Pulmonary artery endothelial cell (primary cell): ENCODE results near the gene AHCY. TPM values are rescaled to one million over a fixed set of nuclear protein-coding genes. Genes with fewer than 3 reads are reported as not detected.
"Not testable (repeated sequence)": the region's sequence is repeated elsewhere in the genome, so short reads cannot be mapped to it uniquely, and the experiment has no call there.

Experiments
- DNase-seq: peaks from one replicate; pipeline ENCODE4 v3.0.0-alpha.2; 2011; ENCODE audit warnings: low read depth, low spot score
- total RNA-seq: library from RNA; depleted of rRNA; stranded (reverse); fragments of >200 nt; gene quantifications from 2 replicates; pipeline ENCODE4 v1.2.3, GENCODE V29; 2014

The AHCY gene
- total RNA-seq, 1 donor from 2014 or later = 161 TPM

DNA sequence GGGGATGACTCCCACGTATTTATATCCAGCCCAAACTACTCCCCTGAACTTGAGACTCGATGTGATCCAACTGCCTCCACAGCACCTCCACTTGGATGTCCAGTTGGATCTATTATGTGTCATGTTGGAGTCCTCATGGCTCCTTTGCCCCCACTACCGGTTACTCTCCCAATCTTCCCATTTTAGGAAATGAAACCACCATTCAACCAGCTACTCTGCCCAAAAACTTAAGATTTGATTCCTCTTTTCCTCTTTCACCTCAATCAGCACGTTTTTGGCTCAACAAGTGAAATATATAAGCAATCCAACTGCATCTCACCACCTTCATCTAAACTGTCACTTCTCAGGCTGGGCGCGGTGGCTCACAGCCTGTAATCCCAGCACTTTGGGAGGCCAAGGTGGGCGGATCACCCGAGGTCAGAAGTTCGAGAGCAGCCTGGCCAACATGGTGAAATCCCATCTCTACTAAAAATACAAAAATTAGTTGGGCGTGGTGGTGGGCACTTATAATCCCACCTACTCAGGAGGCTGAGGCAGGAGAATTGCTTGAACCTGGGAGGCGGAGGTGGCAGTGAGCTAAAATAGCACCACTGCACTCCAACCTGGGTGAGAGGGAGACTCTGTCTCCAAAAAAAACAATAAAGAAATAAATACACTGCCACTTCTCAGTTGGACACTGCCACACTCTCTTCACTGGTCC is 3.4 kb downstream of the AHCY start:
- no peak for DNase-seq

DNA sequence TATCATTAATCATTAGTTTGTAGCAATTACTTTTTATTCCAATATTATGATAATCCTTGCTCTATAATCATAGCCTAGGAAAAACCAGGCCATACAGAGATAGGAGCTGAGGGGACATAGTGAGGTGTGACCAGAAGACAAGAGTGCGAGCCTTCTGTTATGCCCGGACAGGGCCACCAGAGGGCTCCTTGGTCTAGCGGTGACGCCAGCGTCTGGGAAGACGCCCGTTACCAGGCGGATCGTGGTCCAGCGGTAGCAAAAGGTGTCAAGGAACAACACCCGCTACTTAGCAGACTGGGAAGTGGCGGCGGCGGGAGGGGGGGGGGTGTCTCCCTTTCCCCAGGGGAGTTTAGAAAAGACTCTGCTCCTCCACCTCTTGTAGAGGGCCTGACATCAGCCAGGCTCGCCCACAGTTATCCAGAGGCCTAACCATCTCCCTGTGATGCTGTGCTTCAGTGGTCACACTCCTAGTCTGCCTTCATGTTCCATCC is 4.8 kb downstream of the AHCY start:
- DNase-seq = not testable (repeated sequence)

DNA sequence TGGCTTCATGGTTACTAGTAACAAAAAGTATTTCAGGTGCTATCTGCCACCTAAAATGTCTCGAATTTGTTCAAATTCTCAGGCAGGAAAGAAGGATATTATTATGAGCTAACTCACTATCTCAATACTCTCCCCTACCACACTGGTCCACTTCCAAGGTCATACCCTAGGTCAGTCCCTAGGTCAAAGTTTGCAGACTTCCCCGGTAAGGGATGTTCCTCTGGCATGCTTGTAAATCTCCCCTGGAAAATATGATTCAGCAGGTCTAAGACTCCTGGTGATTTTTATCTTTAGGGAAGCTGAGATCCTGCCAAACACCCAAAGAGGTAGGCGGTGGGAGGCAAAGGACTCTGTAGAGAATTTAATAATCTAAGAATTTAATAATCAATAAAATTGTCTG is 6.7 kb downstream of the AHCY start:
- no peak for DNase-seq

DNA sequence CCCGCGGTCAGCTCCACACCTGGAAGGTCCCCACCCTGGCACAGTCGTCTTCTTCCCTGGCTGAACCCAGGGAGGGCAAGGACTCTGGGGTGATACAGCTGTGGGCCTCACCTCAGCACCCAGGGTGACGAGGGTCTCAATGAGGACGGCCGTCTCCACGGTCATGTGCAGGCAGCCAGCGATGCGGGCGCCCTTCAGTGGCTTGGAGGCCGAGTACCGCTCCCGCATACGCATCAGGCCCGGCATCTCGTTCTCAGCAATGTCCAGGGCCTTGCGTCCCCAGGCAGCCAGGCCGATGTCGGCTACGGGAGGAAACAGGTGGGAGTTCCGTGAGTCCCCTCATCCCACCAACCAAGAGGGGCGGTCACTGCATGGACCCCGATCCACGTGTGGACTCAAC is 7.9 kb downstream of the AHCY start:
- no peak for DNase-seq

DNA sequence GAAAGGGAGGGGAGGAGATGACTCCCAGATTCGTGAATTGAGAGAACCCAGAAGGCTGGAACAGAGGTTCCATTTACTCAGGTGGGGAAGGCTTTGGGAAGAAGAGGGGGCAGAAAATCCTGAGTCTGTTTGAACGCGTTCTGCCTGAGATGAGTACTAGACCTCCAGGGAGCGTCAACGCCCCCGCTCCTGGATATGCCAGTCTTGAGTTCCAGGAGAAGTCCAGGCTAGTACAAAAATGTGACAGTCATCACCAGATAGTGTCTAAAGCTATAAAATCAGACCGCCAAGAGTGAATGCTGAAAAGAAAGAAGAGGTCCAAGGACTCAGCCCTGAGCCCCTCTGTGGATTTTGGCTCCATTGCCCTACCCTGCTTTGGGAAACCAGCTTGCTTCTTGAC is 8.6 kb downstream of the AHCY start:
- no peak for DNase-seq

DNA sequence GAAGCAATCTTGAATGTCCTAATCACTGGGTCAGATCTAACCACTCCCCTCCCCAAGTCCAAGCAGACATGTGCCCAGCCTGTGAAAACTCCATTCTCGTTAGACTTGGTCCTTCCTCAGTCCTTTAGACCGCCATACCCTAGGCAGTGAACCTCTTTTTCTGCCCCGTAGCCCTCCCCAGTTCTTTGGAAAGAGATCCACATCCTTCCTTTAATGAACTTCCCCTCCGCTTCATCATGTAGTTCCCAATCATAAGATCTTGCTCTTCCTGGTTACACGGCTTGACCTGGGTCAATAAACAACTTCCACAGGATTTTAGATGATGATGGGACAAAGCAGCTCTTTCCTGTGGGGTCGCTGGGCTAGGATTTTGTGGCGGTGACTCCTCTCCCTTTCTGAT is 9.6 kb downstream of the AHCY start:
- no peak for DNase-seq

DNA sequence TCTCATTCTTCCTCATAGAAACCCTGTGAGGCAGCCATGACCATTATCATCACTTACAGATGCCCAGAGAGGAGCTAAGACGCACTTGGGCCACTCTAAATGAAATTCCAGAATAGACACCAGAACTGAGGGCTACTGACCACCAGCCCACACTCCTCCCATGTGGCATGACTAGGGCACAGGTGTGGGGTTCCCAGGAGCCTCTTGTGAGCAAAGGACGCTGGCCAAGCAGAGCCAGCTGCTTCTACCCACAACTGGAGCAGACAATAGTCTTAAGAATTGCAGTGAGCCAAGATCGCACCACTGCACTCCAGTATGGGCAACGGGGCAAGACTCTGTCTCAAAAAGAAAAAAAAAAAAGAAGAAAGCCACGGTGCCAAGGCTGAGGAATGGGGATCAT is 10.0 kb downstream of the AHCY start:
- no peak for DNase-seq

DNA sequence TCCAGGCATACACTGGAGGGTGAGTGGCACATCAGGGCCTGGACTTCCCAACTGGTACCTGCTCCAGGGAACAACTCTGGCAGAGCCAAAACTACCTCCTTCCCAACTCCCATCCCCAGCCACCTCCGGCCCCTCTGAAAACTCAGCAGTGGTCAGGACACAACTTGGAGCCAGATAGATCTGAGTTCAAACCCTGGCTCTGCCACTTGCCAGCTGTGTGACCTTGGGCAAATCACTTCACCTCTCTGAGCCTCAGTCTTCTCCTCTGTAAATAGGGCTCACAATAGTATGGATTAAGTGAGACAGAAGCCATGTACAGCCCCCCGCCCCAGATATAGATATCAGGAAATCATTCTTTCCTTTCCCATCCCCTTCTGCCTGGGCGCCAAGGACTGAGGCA is 10.7 kb downstream of the AHCY start:
- DNase-seq = no peak

DNA sequence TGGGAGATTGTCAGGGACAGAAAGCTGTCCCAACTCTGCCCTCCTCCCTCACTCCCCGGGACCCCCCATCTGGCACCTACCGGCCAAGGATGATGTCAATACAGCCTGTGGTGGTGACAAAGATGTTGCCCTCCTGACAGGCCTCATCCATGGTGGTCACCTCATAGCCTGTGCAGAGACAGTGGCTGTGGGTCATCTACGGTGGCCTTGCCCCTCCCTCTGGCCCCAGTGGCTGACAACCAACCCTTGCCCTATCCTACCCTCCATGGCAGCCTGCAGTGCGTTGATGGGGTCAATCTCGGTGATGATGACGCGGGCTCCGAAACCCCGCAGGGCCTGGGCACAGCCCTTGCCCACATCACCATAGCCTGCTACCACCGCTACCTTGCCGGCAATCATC is 12.7 kb downstream of the AHCY start:
- DNase-seq = no peak

DNA sequence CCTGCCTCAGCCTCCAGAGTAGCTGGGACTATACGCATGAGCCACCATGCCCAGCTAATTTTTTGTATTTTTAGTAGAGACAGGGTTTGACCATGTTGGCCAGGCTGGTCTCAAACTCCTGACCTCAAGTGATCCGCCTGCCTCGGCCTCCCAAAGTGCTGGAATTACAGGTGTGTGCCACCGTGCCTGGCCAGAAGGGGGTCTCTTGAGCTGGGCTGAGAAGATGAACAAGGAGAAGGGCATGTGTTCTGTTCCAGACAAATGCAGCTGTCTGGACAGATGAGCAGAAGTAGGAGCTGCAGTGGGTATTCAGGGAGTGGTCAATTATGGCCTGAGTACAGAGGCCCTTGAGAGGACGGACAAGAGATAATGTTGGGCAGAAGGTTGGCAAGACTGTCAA is 15.7 kb downstream of the AHCY start:
- DNase-seq = not testable (repeated sequence)

DNA sequence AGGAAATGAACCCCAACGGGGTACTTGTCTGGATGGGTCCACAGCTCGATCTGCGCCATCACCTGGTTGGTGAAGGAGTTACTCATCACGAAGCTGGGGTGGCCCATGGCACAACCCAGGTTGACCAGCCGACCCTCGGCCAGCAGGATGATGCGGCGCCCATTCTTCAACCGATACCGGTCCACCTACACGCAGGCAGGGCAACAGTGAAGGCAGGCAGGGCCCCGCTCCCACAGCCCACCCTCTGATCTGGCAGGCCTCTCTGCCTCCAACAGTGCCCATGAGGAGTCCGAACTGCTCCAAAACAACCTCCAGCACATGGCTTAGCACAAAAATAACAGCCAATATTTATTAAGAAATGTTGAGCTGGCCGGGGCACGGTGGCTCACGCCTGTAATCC is 17.7 kb downstream of the AHCY start:
- no peak for DNase-seq

DNA sequence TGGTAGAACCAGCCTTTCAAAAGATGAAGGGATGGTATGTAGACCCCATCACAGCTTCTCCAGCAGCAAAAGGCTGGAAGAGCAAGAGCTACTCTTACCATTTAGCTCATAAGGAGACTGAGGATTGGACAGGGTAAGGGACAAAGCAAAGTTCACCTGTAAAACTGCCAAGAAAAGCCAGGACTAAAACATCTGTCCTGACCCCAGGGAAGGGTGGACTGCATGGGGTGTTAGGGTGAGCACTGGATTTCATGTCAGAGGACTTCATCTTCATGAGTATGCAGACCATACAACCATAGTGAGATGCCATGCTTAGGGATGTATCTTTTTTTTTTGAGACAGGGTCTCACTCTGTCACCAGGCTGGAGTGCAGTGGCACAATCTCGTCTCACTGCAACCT is 19.3 kb downstream of the AHCY start:
- no peak for DNase-seq

DNA sequence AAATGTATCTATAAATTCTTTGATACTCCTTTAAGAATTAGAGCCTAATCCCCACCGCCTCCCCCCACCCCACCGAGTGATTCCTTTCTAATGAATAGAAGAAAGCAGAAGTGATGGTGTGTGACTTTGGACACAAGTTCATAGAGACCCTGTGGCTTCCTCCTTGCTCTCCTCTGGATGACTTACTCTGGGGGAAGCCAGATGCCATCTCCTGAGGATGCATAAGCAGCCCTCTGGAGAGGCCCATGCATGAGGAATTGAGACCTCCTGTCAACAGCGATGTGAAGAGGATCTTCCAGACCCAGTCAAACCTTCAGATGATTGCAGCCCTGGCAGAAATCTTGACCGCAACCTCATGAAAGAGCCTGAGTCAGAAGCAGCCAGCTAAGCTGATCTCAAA is 21.1 kb downstream of the AHCY start:
- no peak for DNase-seq

DNA sequence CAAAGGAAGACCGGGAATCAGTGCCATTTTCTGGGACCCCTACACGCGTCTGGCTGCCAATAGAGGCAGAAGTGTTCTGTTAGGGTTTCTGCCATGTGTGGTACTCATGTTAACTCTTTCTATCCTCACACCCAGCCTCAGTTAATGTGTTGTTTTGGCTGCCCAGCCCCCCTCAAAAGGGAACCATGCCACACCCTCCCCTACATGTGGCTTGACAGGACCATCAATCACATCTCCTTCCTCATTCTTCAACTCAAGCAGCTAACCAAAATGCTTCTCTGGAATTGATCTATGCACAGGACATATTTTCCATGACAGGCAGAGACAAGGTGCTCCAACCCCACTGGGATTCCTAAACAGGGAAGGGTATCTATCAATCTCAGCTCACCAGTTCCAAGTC is 22.0 kb downstream of the AHCY start:
- no peak for DNase-seq

DNA sequence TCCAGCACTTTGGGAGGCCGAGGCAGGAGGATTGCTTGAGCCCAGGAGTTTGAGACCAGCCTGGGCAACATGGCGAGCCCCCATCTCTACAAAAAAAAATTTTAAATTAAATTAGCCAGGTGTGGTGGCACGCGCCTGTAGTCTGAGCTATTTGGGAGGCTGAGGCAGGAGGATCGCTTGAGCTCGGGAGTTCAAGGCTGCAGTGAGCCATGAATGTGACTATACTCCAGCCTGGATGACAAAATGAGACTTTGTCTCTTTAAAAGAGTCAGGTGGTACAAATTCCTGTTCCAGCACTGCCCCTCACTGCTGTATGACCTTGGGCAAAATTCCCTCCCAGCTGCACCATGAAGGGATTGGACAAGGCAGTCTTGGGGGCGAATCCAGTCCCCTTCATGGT is 28.5 kb downstream of the AHCY start:
- no peak for DNase-seq

DNA sequence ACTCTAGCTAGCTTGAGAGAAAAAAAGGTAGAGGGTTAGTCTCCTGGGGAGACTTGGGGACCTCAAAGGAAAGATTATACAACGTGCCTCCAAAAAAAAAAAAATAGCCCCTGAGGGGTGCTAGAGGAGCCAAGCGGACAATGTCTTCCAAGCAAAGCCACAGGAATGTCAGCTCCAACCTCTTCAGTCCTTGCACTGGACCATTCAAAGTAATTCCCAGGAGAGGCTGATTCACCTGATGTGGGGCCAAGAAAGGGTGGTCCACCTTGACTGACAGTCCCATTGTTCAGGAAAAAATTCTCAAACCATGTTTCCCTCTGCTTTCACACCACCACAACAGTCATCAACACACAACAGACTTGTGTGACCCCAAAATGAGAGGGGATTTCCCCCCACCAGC is 31.2 kb downstream of the AHCY start:
- no peak for DNase-seq

DNA sequence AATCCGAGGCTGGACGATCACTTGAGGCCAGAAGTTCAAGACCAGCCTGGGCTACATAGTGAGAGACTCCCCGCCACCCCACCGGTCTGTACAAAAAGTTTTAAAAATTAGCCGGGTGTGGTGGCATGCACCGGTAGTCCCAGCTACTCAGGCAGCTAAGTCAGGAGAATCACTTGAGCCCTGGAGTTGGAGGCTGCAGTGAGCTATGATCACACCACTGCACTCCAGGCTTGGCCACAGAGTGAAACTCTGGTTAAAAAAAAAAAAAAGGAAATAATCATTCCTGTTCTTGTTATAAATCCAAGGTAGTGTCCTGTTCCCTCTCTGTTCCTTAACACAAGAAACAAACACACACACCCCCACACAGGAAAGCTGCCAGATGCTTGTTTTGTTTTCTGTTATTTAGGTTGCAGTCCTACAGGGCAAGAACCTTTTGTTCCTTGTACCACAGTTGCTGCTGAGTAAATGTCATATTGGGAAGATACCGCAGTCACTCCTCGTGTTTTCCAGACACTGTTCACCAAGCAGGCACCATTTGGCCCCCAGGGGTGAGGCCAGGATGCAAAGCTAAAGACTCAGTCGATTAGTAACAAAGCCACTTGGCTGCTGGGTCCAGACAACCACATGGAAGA is 33.0 kb downstream of the AHCY start:
- no peak for DNase-seq

DNA sequence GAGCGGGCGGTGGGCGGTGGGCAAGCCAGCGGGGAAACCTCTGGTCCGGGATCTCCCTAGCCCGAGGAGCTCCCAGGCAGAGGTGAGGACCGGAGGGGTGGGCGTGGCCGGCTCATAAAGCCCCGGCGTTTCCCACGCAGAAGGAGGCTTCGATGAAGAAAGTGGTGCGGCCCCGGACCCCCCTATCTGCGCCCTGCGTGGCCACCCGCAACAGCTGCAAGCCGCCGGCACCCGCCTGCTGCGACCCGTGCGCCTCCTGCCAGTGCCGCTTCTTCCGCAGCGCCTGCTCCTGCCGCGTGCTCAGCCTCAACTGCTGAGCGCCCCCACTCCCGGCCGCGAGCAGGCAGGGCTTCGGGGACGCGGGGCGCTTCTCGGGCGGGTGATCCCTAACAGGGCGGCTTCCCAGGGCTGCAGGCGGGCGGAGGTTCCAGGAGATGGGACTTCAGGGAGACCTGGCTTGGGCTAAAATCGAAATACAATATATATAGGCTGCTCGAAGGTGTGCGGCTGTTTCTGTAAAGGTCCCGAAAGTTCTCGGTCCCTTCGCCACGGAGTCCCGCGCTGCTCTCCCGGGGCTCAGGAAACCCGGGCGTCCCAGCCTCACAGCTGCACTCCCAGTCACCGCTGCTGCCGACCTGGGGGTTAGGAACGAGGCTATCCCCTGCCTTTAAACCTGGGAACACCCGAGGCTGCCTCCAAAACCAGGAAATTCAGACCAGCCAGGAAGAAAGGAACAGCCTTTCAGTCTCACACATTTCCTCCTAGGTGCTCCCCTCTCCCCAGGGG is 34.1 kb downstream of the AHCY start:
- no peak for DNase-seq

DNA sequence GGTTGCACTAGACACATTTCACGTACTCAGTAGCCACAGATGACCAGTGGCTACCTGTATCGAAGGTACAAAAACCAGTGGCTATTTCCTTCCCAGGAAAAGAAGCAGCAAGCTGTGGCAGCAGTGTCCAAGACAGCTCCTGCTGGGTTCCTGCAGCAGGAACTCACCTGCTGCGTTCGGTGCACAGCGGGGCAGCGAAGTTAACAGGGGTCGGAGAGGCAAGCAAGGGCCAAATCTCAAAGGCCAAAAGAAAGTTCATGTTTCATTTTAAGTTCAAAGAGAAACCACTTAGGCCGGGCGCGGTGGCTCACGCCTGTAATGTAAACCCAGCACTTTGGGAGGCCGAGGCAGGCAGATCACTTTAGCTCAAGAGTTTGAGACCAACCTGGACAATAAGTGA is 35.0 kb downstream of the AHCY start:
- no peak for DNase-seq

DNA sequence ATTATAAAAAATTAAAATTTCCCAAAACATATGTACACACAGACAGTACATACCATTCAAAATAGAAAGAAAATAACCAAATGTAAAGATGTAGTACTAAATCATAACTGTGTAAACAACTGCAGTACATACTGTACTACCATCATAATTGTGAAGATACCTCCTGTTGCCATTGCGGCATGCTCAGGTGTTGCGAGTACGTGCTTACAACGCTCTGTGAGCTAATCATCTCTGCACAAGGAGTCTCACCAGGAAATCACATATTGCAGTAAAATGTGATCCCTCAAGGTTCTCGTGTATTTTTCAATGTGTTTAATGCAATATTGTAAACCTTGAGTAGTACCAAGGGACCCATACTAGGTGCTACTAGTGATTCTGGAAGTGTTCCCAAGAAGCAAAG is 39.0 kb downstream of the AHCY start:
- no peak for DNase-seq

DNA sequence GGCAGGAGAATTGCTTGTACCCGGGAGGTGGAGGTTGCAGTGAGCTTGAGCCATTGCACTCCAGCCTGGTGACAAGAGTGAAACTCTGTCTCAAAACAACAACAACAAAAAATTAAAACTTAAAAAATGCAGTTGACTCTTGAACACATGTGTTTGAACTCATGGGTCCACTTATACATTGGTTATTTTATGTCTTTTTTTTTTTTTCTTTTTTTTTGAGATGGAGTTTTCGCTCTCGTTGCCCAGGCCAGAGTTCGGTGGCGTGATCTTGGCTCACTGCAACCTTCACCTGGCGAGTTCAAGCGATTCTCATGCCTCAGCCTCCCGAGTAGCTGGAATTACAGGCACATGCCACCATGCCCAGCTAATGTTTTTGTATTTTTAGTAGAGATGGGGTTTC is 39.7 kb downstream of the AHCY start:
- not testable (repeated sequence) for DNase-seq

DNA sequence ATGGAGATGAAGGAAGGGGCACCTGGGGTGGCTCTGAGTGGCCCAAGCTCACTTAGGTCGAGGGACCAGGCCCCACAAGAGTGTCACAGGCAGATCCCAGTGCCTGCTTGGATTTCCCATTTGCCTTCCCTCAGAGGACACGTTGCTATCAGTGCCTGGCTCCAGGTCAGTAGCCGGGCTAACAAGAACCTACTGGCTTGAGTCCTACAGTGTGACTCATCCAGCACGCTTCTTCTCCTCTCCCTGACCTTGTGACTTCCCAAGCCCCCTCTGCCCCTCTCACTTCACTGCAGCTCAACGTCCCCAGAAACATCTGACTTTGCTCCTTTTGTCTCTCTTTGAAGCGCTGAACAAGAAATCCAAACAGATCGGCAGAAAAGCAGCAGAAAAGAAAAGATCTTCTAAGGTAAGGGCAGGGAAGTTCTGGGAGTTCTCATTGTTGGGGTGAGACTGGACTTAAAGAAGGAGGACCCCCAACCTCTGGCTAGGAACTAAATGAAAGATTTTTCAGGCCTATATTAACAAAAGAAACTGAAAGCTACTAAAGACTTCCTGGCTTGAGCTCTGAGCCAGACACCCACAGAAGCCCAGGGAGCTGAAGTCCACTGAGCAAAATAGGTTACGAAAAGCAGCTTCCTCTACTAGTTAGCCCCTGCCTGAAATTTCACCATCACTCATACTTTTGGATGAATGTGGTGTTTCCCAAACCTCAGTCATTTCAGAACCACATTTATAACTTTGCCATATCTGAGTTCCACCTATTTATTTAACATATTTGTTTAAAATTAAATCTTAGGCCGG is 40.5 kb downstream of the AHCY start:
- no peak for DNase-seq
